IMR-90 (cell line): ENCODE results near the gene GRK5.

Source experiments
- FOS ChIP-seq: fragments of 150-350 bp; IDR thresholded peaks from 2 replicates; pipeline ENCODE4 v1.6.1; 2016; ENCODE audit warnings: low read depth, low read length
- MAFK ChIP-seq: IDR thresholded peaks from 2 replicates; pipeline ENCODE4 v1.6.1; 2012; ENCODE audit warnings: low read depth, low read length, improper control_type of control experiment
- MXI1 ChIP-seq: IDR thresholded peaks from 2 replicates; pipeline ENCODE4 v1.6.1; 2012; ENCODE audit warnings: low read depth, mild to moderate bottlenecking, low read length, moderate library complexity, borderline replicate concordance
- POLR2A ChIP-seq: IDR thresholded peaks from 2 replicates; pipeline ENCODE4 v1.6.1; 2012; ENCODE audit warnings: mild to moderate bottlenecking, low read depth, low read length
- RAD21 ChIP-seq: IDR thresholded peaks from 2 replicates; pipeline ENCODE4 v1.6.1; 2012; ENCODE audit warnings: low read length, improper control_type of control experiment
- RCOR1 ChIP-seq: IDR thresholded peaks from 2 replicates; pipeline ENCODE4 v1.6.1; 2012; ENCODE audit warnings: mild to moderate bottlenecking, low read length, improper control_type of control experiment; ENCODE audit not compliant: insufficient replicate concordance
- RFX5 ChIP-seq: IDR thresholded peaks from 2 replicates; pipeline ENCODE4 v1.8.0; 2012; ENCODE audit warnings: low read depth, mild to moderate bottlenecking, low read length, moderate library complexity
- SMC3 ChIP-seq: fragments of 150-350 bp; IDR thresholded peaks from 2 replicates; pipeline ENCODE4 v1.6.1; 2016; ENCODE audit warnings: low read depth, mild to moderate bottlenecking, antibody characterized with exemption, low read length, moderate library complexity
- TF ChIP-seq, protein P1 (sequence below): conservative IDR thresholded peaks from 2 replicates; pipeline ENCODE4 v1.5.1; 2012; ENCODE audit warnings: mild to moderate bottlenecking, low read depth, low read length, improper control_type of control experiment
- TF ChIP-seq, protein P2 (sequence below): fragments of 150-350 bp; IDR thresholded peaks from 2 replicates; pipeline ENCODE4 v1.6.1; 2017; ENCODE audit warnings: mild to moderate bottlenecking, antibody characterized with exemption, low read length, low read depth

DNA sequence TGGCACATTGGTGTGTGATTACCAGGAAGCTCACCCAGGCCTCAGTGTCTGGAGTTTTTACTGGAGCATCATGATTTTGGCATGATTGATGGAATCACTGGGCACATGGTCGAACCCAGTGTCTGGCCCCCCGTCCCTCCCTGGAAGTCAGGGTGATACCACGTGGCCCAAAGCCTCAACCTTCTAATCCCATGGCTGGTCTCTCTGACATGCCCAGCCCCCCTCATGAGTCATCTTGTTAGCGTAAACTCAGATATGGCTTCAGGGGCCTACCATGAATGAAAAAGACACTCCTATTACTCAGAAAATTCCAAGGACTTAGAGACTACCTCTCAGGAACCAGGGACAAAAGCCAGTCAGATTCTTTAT lies 109.3 kb downstream of the GRK5 start:
- TF ChIP-seq, protein P1, sequence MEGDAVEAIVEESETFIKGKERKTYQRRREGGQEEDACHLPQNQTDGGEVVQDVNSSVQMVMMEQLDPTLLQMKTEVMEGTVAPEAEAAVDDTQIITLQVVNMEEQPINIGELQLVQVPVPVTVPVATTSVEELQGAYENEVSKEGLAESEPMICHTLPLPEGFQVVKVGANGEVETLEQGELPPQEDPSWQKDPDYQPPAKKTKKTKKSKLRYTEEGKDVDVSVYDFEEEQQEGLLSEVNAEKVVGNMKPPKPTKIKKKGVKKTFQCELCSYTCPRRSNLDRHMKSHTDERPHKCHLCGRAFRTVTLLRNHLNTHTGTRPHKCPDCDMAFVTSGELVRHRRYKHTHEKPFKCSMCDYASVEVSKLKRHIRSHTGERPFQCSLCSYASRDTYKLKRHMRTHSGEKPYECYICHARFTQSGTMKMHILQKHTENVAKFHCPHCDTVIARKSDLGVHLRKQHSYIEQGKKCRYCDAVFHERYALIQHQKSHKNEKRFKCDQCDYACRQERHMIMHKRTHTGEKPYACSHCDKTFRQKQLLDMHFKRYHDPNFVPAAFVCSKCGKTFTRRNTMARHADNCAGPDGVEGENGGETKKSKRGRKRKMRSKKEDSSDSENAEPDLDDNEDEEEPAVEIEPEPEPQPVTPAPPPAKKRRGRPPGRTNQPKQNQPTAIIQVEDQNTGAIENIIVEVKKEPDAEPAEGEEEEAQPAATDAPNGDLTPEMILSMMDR = no peak
- TF ChIP-seq POLR2A = no peak
- peak; percentile 64 for TF ChIP-seq RCOR1
- TF ChIP-seq, protein P2, sequence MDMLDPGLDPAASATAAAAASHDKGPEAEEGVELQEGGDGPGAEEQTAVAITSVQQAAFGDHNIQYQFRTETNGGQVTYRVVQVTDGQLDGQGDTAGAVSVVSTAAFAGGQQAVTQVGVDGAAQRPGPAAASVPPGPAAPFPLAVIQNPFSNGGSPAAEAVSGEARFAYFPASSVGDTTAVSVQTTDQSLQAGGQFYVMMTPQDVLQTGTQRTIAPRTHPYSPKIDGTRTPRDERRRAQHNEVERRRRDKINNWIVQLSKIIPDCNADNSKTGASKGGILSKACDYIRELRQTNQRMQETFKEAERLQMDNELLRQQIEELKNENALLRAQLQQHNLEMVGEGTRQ = peak; percentile 91
- peak; percentile 80 for TF ChIP-seq MXI1
- peak; percentile 27 for TF ChIP-seq RAD21
- no peak; the same call in 1 of the 2 replicates for TF ChIP-seq MAFK
- TF ChIP-seq RFX5 = no peak
- TF ChIP-seq SMC3 = no peak
- peak; percentile 98 for TF ChIP-seq FOS
